ENCODE results near the gene TMEM258.

The TMEM258 gene

GRCh38 chr11:61774411-61774810 lies 18.0 kb downstream of the TMEM258 start:
- no peak for DNase-seq

GRCh38 chr11:61773809-61774208 lies 18.6 kb downstream of the TMEM258 start:
- no peak for DNase-seq

- no peak for DNase-seq
These were observed 19.0 kb downstream of the TMEM258 start for GRCh38 chr11:61773356-61773755.

GRCh38 chr11:61771985-61772455 lies 20.4 kb downstream of the TMEM258 start:
- no peak for DNase-seq

GRCh38 chr11:61771195-61771894 lies 21.1 kb downstream of the TMEM258 start:
- DNase-seq: no peak

GRCh38 chr11:61769946-61770683 lies 22.3 kb downstream of the TMEM258 start:
- no peak for DNase-seq

- DNase-seq: no peak
These were observed 23.1 kb downstream of the TMEM258 start for GRCh38 chr11:61769169-61769920.

- DNase-seq: no peak
These were observed 23.9 kb downstream of the TMEM258 start for GRCh38 chr11:61768376-61769076.

- no peak for DNase-seq
These were observed 26.0 kb downstream of the TMEM258 start for GRCh38 chr11:61766353-61766841.

- DNase-seq: no peak
These were observed 26.7 kb downstream of the TMEM258 start for GRCh38 chr11:61765550-61766253.

- no peak for DNase-seq
These were observed 27.7 kb downstream of the TMEM258 start for GRCh38 chr11:61764606-61765260.

GRCh38 chr11:61763930-61764605 lies 28.3 kb downstream of the TMEM258 start:
- no peak for DNase-seq

GRCh38 chr11:61762798-61763197 lies 29.6 kb downstream of the TMEM258 start:
- DNase-seq: no peak

- no peak for DNase-seq
These were observed 30.2 kb downstream of the TMEM258 start for GRCh38 chr11:61762223-61762615.

GRCh38 chr11:61761440-61762222 lies 30.8 kb downstream of the TMEM258 start:
- no peak for DNase-seq

GRCh38 chr11:61760946-61761345 lies 31.5 kb downstream of the TMEM258 start:
- no peak for DNase-seq

GRCh38 chr11:61757213-61757862 lies 35.1 kb downstream of the TMEM258 start:
- no peak for DNase-seq

GRCh38 chr11:61756452-61757212 lies 35.8 kb downstream of the TMEM258 start:
- no peak for DNase-seq

GRCh38 chr11:61756147-61756451 lies 36.3 kb downstream of the TMEM258 start:
- no peak for DNase-seq

Measured in left hindlimb (tissue), 1 donor.